CD1c-positive myeloid dendritic cell (primary cell): Measurements from ENCODE around the gene UGT1A5.

ENCODE experiments used
- DNase-seq: peaks from one replicate; pipeline ENCODE4 v3.0.0-alpha.2; 2016; ENCODE audit errors: extremely low spot score

Gene UGT1A5

GRCh38 chr2:233807966-233808935 lies 95.5 kb downstream of the UGT1A5 start:
- DNase-seq: no peak

- no peak for DNase-seq
Observed at GRCh38 chr2:233810385-233810784, 97.7 kb downstream of the UGT1A5 start.

- DNase-seq: no peak
Observed at GRCh38 chr2:233811087-233811486, 98.4 kb downstream of the UGT1A5 start.

- no peak for DNase-seq
Observed at GRCh38 chr2:233811732-233812131, 99.0 kb downstream of the UGT1A5 start.

- no peak for DNase-seq
Observed at GRCh38 chr2:233813236-233814055, 100.7 kb downstream of the UGT1A5 start.

- no peak for DNase-seq
Observed at GRCh38 chr2:233814056-233814835, 101.5 kb downstream of the UGT1A5 start.

GRCh38 chr2:233815861-233816260 lies 103.2 kb downstream of the UGT1A5 start:
- DNase-seq: no peak

GRCh38 chr2:233816334-233816733 lies 103.6 kb downstream of the UGT1A5 start:
- no peak for DNase-seq

- DNase-seq: no peak
Observed at GRCh38 chr2:233816771-233817170, 104.1 kb downstream of the UGT1A5 start.

GRCh38 chr2:233817361-233817911 lies 104.7 kb downstream of the UGT1A5 start:
- DNase-seq: no peak

- DNase-seq: no peak
Observed at GRCh38 chr2:233817995-233818638, 105.4 kb downstream of the UGT1A5 start.

GRCh38 chr2:233818639-233819621 lies 106.2 kb downstream of the UGT1A5 start:
- no peak for DNase-seq

- DNase-seq: no peak
Observed at GRCh38 chr2:233819884-233820773, 107.4 kb downstream of the UGT1A5 start.

GRCh38 chr2:233820774-233821105 lies 108.0 kb downstream of the UGT1A5 start:
- no peak for DNase-seq

GRCh38 chr2:233821196-233821595 lies 108.5 kb downstream of the UGT1A5 start:
- no peak for DNase-seq

GRCh38 chr2:233821709-233822100 lies 109.0 kb downstream of the UGT1A5 start:
- no peak for DNase-seq

GRCh38 chr2:233822101-233822771 lies 109.5 kb downstream of the UGT1A5 start:
- no peak for DNase-seq
